LoVo (cell line): Measurements from ENCODE around the gene CCDC150.
"Not testable (repeated sequence)": the region's sequence is repeated elsewhere in the genome, so short reads cannot be mapped to it uniquely, and the experiment has no call there.

Experiments
- DNase-seq: peaks from one replicate; pipeline ENCODE4 v3.0.0-alpha.2; 2016; ENCODE audit warnings: low spot score

The CCDC150 gene

GRCh38 chr2:196712867-196713266 is 73.4 kb downstream of the CCDC150 start:
- no peak for DNase-seq

- no peak for DNase-seq
Observed at GRCh38 chr2:196718419-196719109, 79.0 kb downstream of the CCDC150 start.

DNA sequence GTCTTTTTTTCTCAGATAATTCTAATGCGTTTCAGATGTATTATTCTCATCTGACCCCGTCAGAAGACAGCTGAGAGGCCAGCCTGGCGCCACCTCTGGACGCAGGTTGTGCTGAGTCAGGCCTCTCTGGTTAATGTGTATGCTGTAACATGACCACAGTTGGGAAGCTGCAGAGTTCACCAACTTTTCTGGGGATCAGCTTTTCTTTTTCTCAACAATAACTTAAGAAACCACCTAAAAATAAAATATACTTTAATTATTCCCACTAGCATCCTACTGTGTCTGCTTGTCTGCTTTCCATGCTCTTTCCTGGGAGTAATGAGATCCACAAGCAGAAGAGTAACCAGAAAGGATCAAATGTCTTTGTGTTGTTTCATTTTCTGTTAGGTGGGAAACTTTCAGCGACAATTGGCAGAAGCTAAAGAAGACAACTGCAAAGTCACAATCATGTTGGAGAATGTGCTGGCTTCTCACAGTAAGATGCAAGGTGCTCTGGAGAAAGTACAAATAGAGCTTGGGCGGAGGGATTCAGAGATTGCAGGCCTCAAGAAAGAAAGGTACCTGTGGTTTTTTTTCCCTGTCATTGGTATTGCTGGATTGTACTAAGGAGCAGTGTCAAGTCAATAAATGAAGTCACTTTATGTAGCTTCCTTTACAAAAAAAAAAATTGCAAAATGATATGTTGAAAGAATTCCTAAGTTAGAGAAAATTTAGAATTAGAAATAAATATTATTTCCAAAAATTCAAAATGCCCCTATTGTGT is 79.8 kb downstream of the CCDC150 start:
- DNase-seq, result no peak

GRCh38 chr2:196723571-196723970 is 84.1 kb downstream of the CCDC150 start:
- DNase-seq, result no peak

GRCh38 chr2:196725218-196725617 is 85.7 kb downstream of the CCDC150 start:
- no peak for DNase-seq

DNA sequence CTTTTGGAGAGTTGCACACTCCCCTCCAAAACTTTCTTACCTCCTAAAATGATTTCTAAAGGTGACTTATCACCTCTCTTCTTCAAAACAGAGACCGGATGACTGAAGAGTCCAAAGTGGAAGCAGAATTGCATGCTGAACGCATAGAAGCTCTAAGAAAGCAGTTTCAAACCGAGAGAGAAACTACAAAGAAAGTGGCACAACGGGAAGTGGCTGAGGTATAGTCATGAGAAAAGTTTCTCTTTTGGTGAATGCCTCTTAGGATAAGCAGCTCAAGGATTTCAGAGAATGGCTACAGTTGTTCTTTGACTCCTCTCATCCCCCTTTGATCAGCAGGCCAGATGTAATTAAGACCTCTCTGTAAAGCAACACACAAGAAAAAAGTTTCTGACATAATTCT is 86.4 kb downstream of the CCDC150 start:
- DNase-seq, result no peak

- DNase-seq, result no peak
Observed at GRCh38 chr2:196729418-196729817, 89.9 kb downstream of the CCDC150 start.

DNA sequence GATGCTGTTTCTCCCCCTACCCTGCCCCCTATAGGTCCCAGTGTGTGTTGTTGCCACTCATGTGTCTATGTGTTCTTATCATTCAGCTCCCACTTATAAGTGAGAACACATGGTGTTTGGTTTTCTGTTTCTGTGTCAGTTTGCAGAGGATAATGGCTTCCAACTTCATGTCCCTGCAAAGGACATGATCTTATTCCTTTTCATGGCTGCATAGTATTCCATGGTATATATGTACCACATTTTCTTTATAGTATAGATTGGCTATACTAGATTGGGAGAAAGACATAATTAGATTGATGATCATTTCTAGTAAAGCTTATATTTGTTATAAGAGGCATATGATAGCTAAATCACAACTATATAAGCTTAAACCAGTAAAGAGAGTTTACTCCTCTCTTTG is 97.1 kb downstream of the CCDC150 start:
- not testable (repeated sequence) for DNase-seq

DNA sequence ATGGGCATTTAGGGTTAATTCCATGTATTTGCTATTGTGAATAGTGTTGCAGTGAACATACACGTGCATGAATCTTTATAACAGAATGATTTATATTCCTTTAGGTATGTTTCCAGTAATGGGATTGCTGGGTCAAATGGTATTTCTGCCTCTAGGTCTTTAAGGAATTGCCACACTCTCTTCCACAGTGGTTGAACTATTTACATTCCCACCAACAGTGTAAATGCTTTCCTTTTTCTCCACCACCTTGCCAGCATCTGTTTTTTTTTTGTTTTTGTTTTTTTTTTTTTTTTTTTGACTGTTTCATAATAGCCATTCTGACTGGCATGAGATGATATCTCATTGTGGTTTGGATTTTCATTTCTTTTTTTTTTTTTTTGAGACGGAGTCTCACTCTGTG is 97.5 kb downstream of the CCDC150 start:
- no peak for DNase-seq

GRCh38 chr2:196739031-196739430 is 99.5 kb downstream of the CCDC150 start:
- DNase-seq, result no peak

DNA sequence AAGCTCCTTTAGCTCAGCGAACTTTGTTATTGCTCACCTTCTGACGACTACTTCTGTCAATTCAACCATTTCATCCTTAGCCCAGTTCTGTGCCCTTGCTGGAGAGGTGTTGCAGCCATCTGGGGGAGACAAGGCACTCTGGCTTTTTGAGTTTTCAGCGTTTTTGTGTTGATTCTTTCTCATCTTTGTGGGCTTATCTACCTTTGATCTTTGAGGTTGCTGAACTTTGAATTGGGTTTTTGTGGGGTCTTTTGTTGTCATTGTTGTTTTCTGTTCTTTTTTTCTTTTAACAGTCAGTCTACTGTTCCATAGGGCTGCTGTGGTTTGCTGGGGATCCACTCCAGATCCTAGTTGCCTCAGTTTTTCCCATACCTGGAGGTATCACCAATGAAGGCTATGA is 102.7 kb downstream of the CCDC150 start:
- no peak for DNase-seq

DNA sequence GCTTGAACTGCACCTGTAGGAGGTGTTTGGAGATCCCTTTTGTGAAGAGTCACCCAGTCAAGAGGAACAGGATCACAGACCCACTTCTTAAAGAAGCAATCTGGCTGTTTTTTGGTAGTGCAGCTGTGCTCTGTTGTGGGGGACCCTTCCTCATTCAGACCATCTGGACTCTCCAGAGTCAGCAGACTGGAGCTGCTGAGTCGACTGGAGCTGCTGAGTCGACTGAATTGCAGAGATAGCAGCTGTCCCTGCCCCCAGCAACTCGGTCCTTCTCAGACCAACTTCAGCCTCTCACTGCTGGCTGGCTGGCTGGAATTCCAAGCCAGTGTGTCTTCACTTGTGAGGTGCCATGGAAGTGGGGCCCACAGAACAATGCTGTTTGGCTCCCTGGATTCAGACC is 103.2 kb downstream of the CCDC150 start:
- no peak for DNase-seq

DNA sequence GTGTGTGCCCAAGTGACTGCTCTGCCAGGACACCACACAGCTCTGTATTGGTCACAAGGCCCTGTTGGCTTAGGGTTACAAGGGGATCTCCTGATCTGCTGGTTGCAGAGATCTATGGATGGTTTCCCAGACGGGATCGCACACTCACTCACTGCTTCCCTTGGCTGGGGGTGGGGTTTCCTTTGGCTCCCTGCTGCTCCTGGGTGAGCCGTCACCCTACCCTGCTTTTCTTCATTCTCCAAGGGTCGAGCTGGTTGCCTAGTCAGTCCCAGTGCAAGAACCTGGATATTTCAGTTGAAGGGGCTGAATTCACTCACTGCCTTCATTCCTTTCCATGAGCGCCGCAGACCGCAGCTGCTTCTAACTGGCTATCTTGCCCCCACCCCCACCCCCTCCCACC is 103.7 kb downstream of the CCDC150 start:
- DNase-seq, result no peak

- no peak for DNase-seq
Observed at GRCh38 chr2:196745711-196746110, 106.2 kb downstream of the CCDC150 start.

DNA sequence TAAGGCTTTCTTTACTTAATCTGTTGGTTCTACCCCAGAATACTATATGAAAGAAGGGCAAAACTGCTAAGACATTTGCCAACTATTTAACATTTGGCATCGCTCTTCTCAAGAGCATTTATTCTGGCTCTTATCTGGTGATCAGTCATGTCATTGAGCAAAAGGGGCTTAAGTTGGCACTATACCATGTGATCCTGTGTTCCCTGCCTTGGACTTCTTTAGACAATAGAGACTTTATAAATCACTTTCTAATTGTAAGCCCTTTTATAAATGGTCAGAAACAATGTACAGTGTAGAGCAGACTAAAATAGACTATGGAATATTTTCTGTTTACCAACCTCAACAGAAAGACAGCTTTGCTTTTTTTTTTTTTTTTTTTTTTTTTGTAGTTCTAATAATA is 107.9 kb downstream of the CCDC150 start:
- DNase-seq, result no peak

DNA sequence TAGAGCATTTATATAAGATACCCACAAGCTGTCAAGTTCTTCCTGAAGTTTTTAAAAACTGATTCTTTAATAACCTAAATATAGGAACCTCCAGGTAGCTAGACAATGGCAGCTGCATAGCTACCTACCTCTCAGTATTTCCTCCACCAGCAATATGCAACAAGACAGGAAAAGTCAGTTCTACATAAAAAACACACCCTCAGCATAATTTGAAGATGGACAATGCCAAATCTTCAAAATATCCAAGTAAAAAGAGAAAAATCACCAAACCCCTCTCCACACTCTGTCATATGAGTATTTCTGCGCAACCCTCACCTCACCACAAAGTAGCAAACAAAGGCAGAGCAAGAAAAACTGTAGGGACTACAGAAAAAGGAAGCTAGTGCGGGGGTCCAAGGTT is 108.6 kb downstream of the CCDC150 start:
- no peak for DNase-seq

GRCh38 chr2:196750291-196750923 is 110.9 kb downstream of the CCDC150 start:
- DNase-seq, result no peak

DNA sequence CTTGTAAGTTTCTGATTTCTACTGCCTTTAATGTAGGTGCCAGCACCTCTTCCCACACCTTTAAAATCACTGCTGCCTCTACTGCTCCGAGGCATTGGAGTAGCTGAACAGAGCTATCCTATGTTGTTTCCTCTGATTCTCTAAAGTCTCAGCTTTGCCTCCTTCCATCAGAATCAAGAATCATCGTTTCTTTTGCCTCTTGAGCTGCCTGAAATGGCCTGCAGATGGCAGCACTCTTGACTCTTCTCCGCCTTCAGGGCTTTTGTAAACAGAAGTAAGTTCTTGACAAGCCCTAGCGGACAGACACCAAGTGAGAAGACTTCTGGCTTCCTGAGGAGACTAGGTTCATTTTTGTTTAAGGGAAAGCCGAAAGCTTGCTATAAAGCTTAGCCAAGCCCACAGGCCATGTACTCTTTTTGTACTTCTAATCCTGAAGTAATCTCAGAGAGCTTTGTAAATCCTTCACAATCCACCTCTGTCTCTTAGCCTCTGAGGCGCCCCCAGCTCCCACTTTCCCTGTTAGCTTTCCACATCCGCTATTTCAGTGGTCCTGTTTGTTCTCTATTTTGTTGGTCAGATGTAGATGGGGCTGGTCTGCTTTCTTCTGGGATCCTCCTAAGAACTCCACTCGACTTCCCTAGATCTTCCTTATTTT is 111.6 kb downstream of the CCDC150 start:
- peak; percentile 66 for DNase-seq

GRCh38 chr2:196758474-196759377 is 119.2 kb downstream of the CCDC150 start:
- no peak for DNase-seq

GRCh38 chr2:196759378-196759706 is 119.8 kb downstream of the CCDC150 start:
- DNase-seq, result no peak

- DNase-seq, result no peak
Observed at GRCh38 chr2:196767101-196767500, 127.6 kb downstream of the CCDC150 start.
